MM.1S (cell line): Measurements from ENCODE around the gene OR14K1.
"Not testable (repeated sequence)": the region's sequence is repeated elsewhere in the genome, so short reads cannot be mapped to it uniquely, and the experiment has no call there.

Experiments
- DNase-seq: peaks from one replicate; pipeline ENCODE4 v3.0.0-alpha.2; 2015
- H2AFZ ChIP-seq: fragments of 300-600 bp; sonication (generic); 2 replicates; pipeline ENCODE4 v1.6.0; 2016; ENCODE audit warnings: antibody characterized with exemption, low read length
- H3F3A ChIP-seq: fragments of 300-600 bp; sonication (generic); 2 replicates; pipeline ENCODE4 v1.6.1; 2016; ENCODE audit warnings: mild to moderate bottlenecking, antibody characterized with exemption, low read length, moderate library complexity, mixed read lengths; ENCODE audit not compliant: insufficient read depth
- H3K27ac ChIP-seq: fragments of 300-600 bp; sonication (generic); 2 replicates; pipeline ENCODE4 v1.5.1; 2016; ENCODE audit warnings: mild to moderate bottlenecking, low read length
- H3K27me3 ChIP-seq: fragments of 300-600 bp; sonication (generic); replicated peaks from 2 replicates; pipeline ENCODE4 v1.6.0; 2016; ENCODE audit warnings: low read length; ENCODE audit not compliant: insufficient read depth
- H3K36me3 ChIP-seq: fragments of 300-600 bp; sonication (generic); replicated peaks from 2 replicates; pipeline ENCODE4 v1.6.1; 2016; ENCODE audit warnings: mild to moderate bottlenecking, low read length, mixed read lengths; ENCODE audit not compliant: insufficient read depth
- H3K4me1 ChIP-seq: fragments of 300-600 bp; sonication (generic); 2 replicates; pipeline ENCODE4 v1.6.1; 2016; ENCODE audit warnings: low read length, mixed read lengths
- H3K4me2 ChIP-seq: fragments of 300-600 bp; sonication (generic); 2 replicates; pipeline ENCODE4 v1.6.0; 2016; ENCODE audit warnings: low read depth, low read length
- H3K4me3 ChIP-seq: fragments of 300-600 bp; sonication (generic); 2 replicates; pipeline ENCODE4 v1.5.1; 2016; ENCODE audit warnings: low read length, mixed read lengths
- H3K79me2 ChIP-seq: fragments of 300-600 bp; sonication (generic); 2 replicates; pipeline ENCODE4 v1.6.1; 2016; ENCODE audit warnings: mixed run types, low read length, mixed read lengths
- H3K9ac ChIP-seq: fragments of 300-600 bp; sonication (generic); 2 replicates; pipeline ENCODE4 v1.6.1; 2016; ENCODE audit warnings: low read length, mixed read lengths
- H3K9me2 ChIP-seq: fragments of 300-600 bp; sonication (generic); replicated peaks from 2 replicates; pipeline ENCODE4 v1.6.1; 2016; ENCODE audit warnings: mild to moderate bottlenecking, low read length, mixed read lengths; ENCODE audit not compliant: insufficient read depth
- H3K9me3 ChIP-seq: fragments of 300-600 bp; sonication (generic); replicated peaks from 2 replicates; pipeline ENCODE4 v1.6.1; 2016; ENCODE audit warnings: mild to moderate bottlenecking, low read length, mixed read lengths; ENCODE audit not compliant: insufficient read depth
- H4K20me1 ChIP-seq: fragments of 300-600 bp; sonication (generic); 2 replicates; pipeline ENCODE4 v1.6.1; 2016; ENCODE audit warnings: mild to moderate bottlenecking, low read length, moderate library complexity, mixed read lengths; ENCODE audit not compliant: insufficient read depth
- CTCF ChIP-seq: fragments of 300-600 bp; sonication (generic); IDR thresholded peaks from 2 replicates; pipeline ENCODE4 v1.5.1; 2016; ENCODE audit warnings: antibody characterized with exemption, low read length, mixed read lengths
- EZH2 ChIP-seq: fragments of 300-600 bp; sonication (generic); optimal IDR thresholded peaks from 2 replicates; pipeline ENCODE3; 2017; ENCODE audit warnings: low read depth, mild to moderate bottlenecking, antibody characterized with exemption, low read length, mixed read lengths
- EZH2phosphoT487 ChIP-seq: fragments of 300-600 bp; sonication (generic); IDR thresholded peaks from 2 replicates; pipeline ENCODE4 v1.6.1; 2018; ENCODE audit warnings: antibody characterized with exemption, low read length

Gene OR14K1

GRCh38 chr1:247741756-247742155, 3.3 kb downstream of the OR14K1 start:
- Histone ChIP-seq H3K9me3 (no peaks in the 10 kb centered on the region), H3K9ac (no peak overlapping the region), H3K36me3 (no peaks in the 10 kb centered on the region), H3K79me2 (no peaks in the 10 kb centered on the region), H3K4me3 (no peak overlapping the region), H3K27ac (no peak overlapping the region), H3K4me2 (no peak overlapping the region), H3F3A (no peaks in the 10 kb centered on the region), H2AFZ (no peak overlapping the region), H3K27me3 (no peaks in the 10 kb centered on the region), H3K9me2 (no peaks in the 10 kb centered on the region), H3K4me1 (no peaks in the 10 kb centered on the region), H4K20me1 (no peaks in the 10 kb centered on the region)
- no peak for TF ChIP-seq CTCF
- no peak for TF ChIP-seq EZH2phosphoT487
- TF ChIP-seq EZH2 = no peak
- no peak for DNase-seq

GRCh38 chr1:247742215-247742760, 3.9 kb downstream of the OR14K1 start:
- H3K9ac ChIP-seq, H3K9me3 ChIP-seq, DNase-seq, H4K20me1 ChIP-seq, H3K79me2 ChIP-seq, H2AFZ ChIP-seq, H3K27me3 ChIP-seq, H3K4me3 ChIP-seq, H3K9me2 ChIP-seq, H3K4me1 ChIP-seq, H3K4me2 ChIP-seq, H3K27ac ChIP-seq, H3F3A ChIP-seq, H3K36me3 ChIP-seq: not testable (repeated sequence)

GRCh38 chr1:247746391-247746935, 8.0 kb downstream of the OR14K1 start:
- no peak overlapping the region for H2AFZ ChIP-seq
- no peaks in the 10 kb centered on the region for H3K4me1 ChIP-seq
- H3K4me2 ChIP-seq = no peak overlapping the region
- H3K4me3 ChIP-seq = no peak overlapping the region
- H3F3A ChIP-seq = no peaks in the 10 kb centered on the region
- H3K27me3 ChIP-seq = no peaks in the 10 kb centered on the region
- no peaks in the 10 kb centered on the region for H3K79me2 ChIP-seq
- no peak overlapping the region for H3K27ac ChIP-seq
- no peaks in the 10 kb centered on the region for H3K36me3 ChIP-seq
- DNase-seq = no peak
- H3K9me3 ChIP-seq = no peaks in the 10 kb centered on the region
- no peaks in the 10 kb centered on the region for H4K20me1 ChIP-seq
- H3K9ac ChIP-seq = no peak overlapping the region
- no peaks in the 10 kb centered on the region for H3K9me2 ChIP-seq
- TF ChIP-seq EZH2 (no peak), EZH2phosphoT487 (no peak), CTCF (no peak)

- H3K4me3 ChIP-seq = no peak overlapping the region
- H3K9ac ChIP-seq = no peak overlapping the region
- no peak overlapping the region for H3K4me2 ChIP-seq
- H3F3A ChIP-seq = no peaks in the 10 kb centered on the region
- H3K27ac ChIP-seq = no peak overlapping the region
- no peaks in the 10 kb centered on the region for H3K27me3 ChIP-seq
- H3K9me2 ChIP-seq = no peaks in the 10 kb centered on the region
- H3K9me3 ChIP-seq = no peaks in the 10 kb centered on the region
- H3K4me1 ChIP-seq = no peaks in the 10 kb centered on the region
- no peaks in the 10 kb centered on the region for H4K20me1 ChIP-seq
- H3K79me2 ChIP-seq = no peaks in the 10 kb centered on the region
- DNase-seq = no peak
- H3K36me3 ChIP-seq = no peaks in the 10 kb centered on the region
- no peak overlapping the region for H2AFZ ChIP-seq
- TF ChIP-seq EZH2 = no peak
- TF ChIP-seq CTCF = no peak
- TF ChIP-seq EZH2phosphoT487 = no peak
These were observed 9.2 kb downstream of the OR14K1 start for GRCh38 chr1:247747616-247748015.
